ENCODE data around the gene RAB15. TPM values are rescaled to one million over a fixed set of nuclear protein-coding genes. Genes with fewer than 3 reads are reported as not detected.

RAB15 gene
- total and polyA plus RNA-seq, 9 of the 15 experiments (the other 6 are each of a cell fraction or from before 2014, with no cell fraction given) = 0.09 to 0.30 (median 0.16) TPM; not detected in 2

GRCh38 chr14:64970041-64970440, 2.1 kb downstream of the RAB15 start:
- WGBS (ENCODE audit: insufficient coverage, low coverage, missing lambda C conversion rate) = no CpG with 5 or more reads among the region's 3 CpGs
- FAIRE-seq = no peak
- Histone ChIP-seq H2AFZ (ENCODE audit: low read depth, low read length) (no peak overlapping the region), H3K79me2 (ENCODE audit: control insufficient read depth, insufficient read depth, low read length) (no peaks in the 10 kb centered on the region), H3K27me3 (ENCODE audit: control insufficient read depth in 2 of 2, insufficient read depth in 2 of 2, low read length in 2 of 2) (peaks cover 4 to 25% of the 10 kb centered on the region in 2 experiments; a peak in 3 of 5 replicates), H3K4me2 (ENCODE audit: insufficient read depth, low read length) (no peak overlapping the region), H3K9ac (ENCODE audit: insufficient read depth in 1 of 2, low read depth in 2 of 2, low read length in 2 of 2) (no peak overlapping the region), H3K9me3 (replicated peaks; ENCODE audit: control insufficient read depth, insufficient read depth, low read depth, low read length) (no peaks in the 10 kb centered on the region), H4K20me1 (replicated peaks; ENCODE audit: control insufficient read depth, insufficient read depth, low read length) (no peaks in the 10 kb centered on the region; the same call in 1 of the 2 replicates), H3K27ac (ENCODE audit: extremely low read depth, low read depth, low read length) (no peak overlapping the region), H3K9me1 (ENCODE audit: control insufficient read depth, insufficient read depth, low read length) (no peaks in the 10 kb centered on the region), H3K36me3 (ENCODE audit: control insufficient read depth, insufficient read depth, low read length) (no peaks in the 10 kb centered on the region), H3K4me1 (replicated peaks in 1 of 2; ENCODE audit: control insufficient read depth in 2 of 2, insufficient read depth in 2 of 2, low read length in 2 of 2) (peaks cover 0 to 13% of the 10 kb centered on the region in 2 experiments; a peak in 2 of 5 replicates), H3K4me3 (no peak overlapping the region)
- ChIA-PET CTCF (ENCODE audit: low intra/inter-chr PET ratio) (no interaction called here), POLR2A (interaction anchor here (0.6 to 1.2 kb wide), 4 partner anchors 8 to 59 kb away, joined by 3 read pairs; no protein-coding TSS in a partner anchor)
- in situ Hi-C loops (cut with MboI) (no loop called here), intact Hi-C loops (cut with micrococcal nuclease) (no loop called here)
- no TSS peak for BruUV-seq (replicated peaks)
- ATAC-seq = no peak
- no peak for DNase-seq (ENCODE audit: extremely low read depth in 1 of 4, low spot score in 3 of 4)
- TF ChIP-seq KHSRP (IDR thresholded peaks at IDR 0.05) (no peak), ZBTB49 (CRISPR knock-in tag; IDR thresholded peaks at IDR 0.05; ENCODE audit: borderline replicate concordance) (no peak), ZNF77 (CRISPR knock-in tag; IDR thresholded peaks at IDR 0.05) (no peak), MLLT1 (IDR thresholded peaks at IDR 0.05) (no peak), JUND (IDR thresholded peaks at IDR 0.05; ENCODE audit: borderline replicate concordance, low read depth, low read length) (no peak), JUND (tag; IDR thresholded peaks at IDR 0.05; ENCODE audit: borderline replicate concordance, low read depth, low read length) (no peak), ZNF561 (CRISPR knock-in tag; conservative IDR thresholded peaks at IDR 0.05) (no peak), BDP1 (IDR thresholded peaks at IDR 0.05; ENCODE audit: insufficient read depth, insufficient read length) (no peak), LCOR (CRISPR knock-in tag; IDR thresholded peaks at IDR 0.05) (no peak), TFE3 (CRISPR knock-in tag; IDR thresholded peaks at IDR 0.05) (no peak), TBL1XR1 (IDR thresholded peaks at IDR 0.05; ENCODE audit: low read length in 2 of 2) (no peak), LEF1 (IDR thresholded peaks at IDR 0.05) (no peak), ZBTB11 (CRISPR knock-in tag; IDR thresholded peaks at IDR 0.05) (no peak)
